Fibroblast of the aortic adventitia (primary cell): ENCODE measurements around the gene BCL2L12. TPM values are rescaled to one million over a fixed set of nuclear protein-coding genes. Genes with fewer than 3 reads are reported as not detected.
"Not testable (repeated sequence)": the region's sequence is repeated elsewhere in the genome, so short reads cannot be mapped to it uniquely, and the experiment has no call there.

ENCODE experiments used
- DNase-seq: peaks from one replicate; pipeline ENCODE4 v3.0.0-alpha.2; 2010; ENCODE audit warnings: low read depth
- H3K4me3 ChIP-seq: 2 replicates; pipeline ENCODE4 v1.5.1; 2011; ENCODE audit warnings: low read depth, mild to moderate bottlenecking, control low read depth, low read length, moderate library complexity
- small RNA-seq: library from RNA; depleted of rRNA; stranded (forward); fragments of <200 nt; gene quantifications from one replicate; pipeline ENCODE3, GENCODE V24; 2012
- total RNA-seq: library from RNA; depleted of rRNA; stranded (reverse); fragments of >200 nt; gene quantifications from 2 replicates; pipeline ENCODE4 v1.2.3, GENCODE V29; 2012; ENCODE audit warnings: low replicate concordance
- TF ChIP-seq, protein P1 (sequence below): IDR thresholded peaks from 2 replicates; pipeline ENCODE4 v1.5.1; 2011; ENCODE audit warnings: mild to moderate bottlenecking, low read length, control low read depth, inconsistent platforms; ENCODE audit not compliant: insufficient read depth

BCL2L12 gene
- total RNA-seq, 1 donor: 6.1 TPM

DNA sequence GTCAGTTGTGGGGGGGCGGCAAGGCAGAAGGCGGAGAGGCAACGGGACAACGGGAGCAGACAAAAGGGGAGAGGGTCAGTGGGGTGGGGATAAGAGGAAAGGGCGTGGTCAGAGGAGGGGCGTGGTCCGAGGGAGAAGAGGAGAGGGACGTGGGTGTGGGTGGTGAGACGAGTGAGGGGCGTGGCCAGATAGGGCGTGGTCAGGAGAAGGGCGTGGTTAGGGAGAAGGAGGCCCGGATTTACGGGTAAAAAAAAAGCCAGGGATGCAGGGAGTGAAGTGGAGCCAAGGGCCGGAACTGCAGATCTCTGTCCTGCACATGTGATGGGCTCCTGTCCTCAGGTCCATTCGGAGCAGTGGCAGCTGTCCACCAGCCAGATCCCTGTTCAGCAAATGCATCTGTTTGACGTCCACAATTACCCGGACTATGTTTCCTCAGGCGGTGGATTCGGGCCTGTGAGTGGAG is 46.7 kb downstream of the BCL2L12 start:
- peak; percentile 56 for DNase-seq
- TF ChIP-seq, protein P1, sequence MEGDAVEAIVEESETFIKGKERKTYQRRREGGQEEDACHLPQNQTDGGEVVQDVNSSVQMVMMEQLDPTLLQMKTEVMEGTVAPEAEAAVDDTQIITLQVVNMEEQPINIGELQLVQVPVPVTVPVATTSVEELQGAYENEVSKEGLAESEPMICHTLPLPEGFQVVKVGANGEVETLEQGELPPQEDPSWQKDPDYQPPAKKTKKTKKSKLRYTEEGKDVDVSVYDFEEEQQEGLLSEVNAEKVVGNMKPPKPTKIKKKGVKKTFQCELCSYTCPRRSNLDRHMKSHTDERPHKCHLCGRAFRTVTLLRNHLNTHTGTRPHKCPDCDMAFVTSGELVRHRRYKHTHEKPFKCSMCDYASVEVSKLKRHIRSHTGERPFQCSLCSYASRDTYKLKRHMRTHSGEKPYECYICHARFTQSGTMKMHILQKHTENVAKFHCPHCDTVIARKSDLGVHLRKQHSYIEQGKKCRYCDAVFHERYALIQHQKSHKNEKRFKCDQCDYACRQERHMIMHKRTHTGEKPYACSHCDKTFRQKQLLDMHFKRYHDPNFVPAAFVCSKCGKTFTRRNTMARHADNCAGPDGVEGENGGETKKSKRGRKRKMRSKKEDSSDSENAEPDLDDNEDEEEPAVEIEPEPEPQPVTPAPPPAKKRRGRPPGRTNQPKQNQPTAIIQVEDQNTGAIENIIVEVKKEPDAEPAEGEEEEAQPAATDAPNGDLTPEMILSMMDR: no peak
- no peak overlapping the region for H3K4me3 ChIP-seq

DNA sequence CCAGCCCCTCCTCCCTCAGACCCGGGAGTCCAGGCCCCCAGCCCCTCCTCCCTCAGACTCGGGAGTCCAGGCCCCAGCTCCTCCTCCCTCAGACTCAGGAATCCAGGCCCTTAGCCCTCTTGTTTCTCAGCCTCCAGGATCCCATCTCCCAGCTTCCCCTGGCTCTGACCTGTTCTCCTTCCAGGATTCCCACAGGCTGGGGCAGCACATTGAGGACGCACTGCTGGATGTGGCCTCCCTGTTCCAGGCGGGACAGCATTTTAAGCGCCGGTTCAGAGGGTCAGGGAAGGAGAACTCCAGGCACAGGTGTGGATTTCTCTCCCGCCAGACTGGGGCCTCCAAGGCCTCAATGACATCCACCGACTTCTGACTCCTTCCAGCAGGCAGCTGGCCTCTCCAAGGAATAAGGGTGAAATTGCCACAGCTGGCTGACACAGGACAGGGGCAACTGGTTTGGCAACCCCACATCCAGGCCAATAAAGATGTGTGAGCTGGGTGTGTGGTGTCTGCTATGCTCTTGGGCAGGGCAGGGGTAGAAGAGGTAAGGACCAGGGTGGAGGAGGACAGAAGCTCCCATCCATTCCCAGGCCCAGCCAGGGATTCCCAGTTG is 47.6 kb downstream of the BCL2L12 start:
- DNase-seq: no peak

DNA sequence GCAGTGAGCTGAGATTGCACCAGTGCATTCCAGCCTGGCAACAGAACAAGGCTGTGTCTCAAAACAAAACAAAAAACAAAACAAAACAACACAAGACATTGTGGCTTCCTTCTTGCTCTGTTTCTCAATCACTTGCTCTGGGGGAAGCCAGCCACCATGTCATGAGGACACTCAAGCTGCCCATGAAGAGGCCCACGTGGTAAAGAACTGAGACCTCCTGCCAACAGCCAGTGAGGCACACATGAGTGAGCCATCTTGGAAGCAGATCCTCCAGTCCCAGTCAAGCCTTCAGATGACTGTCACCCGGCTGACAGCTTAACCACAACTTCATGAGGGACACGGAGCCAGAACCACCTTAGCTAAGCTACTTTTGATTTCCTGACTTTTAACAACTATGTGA is 50.4 kb downstream of the BCL2L12 start:
- TF ChIP-seq, protein P1: no peak
- DNase-seq: no peak

More for the DNA sequence above, 47.6 kb downstream of the BCL2L12 start:
- no peak overlapping the region for H3K4me3 ChIP-seq
- TF ChIP-seq, protein P1: no peak

DNA sequence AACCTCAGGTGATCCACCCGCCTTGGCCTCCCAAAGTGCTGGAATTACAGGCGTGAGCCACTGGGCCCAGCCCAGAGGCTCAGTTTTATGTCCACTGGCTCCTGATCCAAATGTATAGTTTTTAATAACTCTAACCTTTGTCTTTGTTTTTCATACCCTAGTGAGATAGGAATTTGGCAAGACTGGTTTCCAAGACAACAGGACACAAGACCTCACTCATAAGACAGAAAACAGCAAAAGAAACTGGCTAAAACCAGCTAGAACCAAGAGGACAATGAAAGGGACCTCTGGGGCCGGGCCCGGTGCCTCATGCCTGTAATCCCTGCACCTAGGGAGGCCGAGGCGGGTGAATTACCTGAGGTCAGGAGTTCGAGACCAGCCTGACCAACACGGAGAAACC is 52.8 kb downstream of the BCL2L12 start:
- TF ChIP-seq, protein P1: no peak
- H3K4me3 ChIP-seq: no peak overlapping the region
- DNase-seq: peak; percentile 34

More for the DNA sequence above, 50.4 kb downstream of the BCL2L12 start:
- no peak overlapping the region for H3K4me3 ChIP-seq

- TF ChIP-seq, protein P1: no peak
- H3K4me3 ChIP-seq: no peak overlapping the region
- DNase-seq: no peak
These were observed 53.3 kb downstream of the BCL2L12 start for GRCh38 chr19:49718991-49719390.

DNA sequence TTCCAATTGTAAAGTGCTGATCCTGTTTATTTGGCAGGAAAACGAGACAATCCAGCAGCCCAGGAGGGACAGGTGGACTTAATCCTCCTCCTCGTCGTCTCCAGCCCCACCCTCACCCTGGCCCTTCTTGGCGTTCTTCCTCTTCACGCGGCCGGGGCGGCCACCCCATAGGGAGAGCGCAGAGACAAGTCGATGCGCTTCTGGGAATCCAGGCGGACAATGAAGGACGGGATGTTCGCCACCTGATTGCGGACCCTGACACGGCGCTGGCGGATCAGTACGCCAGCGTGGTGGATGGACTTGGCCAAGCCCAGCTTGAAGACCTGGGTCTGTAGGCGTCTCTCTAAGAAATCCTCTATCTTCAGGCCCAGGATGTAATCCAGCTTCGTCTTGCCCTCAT is 53.7 kb downstream of the BCL2L12 start:
- not testable (repeated sequence) for DNase-seq, H3K4me3 ChIP-seq

Small RNA genes lying within 50 kb of the gene (small RNA-seq; reads per million reads assigned to genes)
- gene MIR5088: not detected

Other genes with a start within 250 kb of the BCL2L12 start
- not detected in 2 replicates for gene PTH2, start 242.5 kb upstream of the BCL2L12 start, total RNA-seq
- gene GFY, start 240.5 kb upstream of the BCL2L12 start, total RNA-seq: not detected in 2 replicates
- gene SLC17A7, start 224.4 kb upstream of the BCL2L12 start, total RNA-seq: 0.49 TPM in 1 of 2 replicates, not detected in the other
- 80.6 and 151 TPM in 2 replicates for gene PIH1D1, start 214.1 kb upstream of the BCL2L12 start, total RNA-seq
- 25.0 and 29.6 TPM in 2 replicates for gene ALDH16A1, start 212.7 kb upstream of the BCL2L12 start, total RNA-seq
- 3.7 and 5.4 TPM in 2 replicates for gene FLT3LG, start 191.7 kb upstream of the BCL2L12 start, total RNA-seq
- gene RPL13A, start 178.3 kb upstream of the BCL2L12 start, total RNA-seq: 2,039 and 2,642 TPM in 2 replicates
- 2,258 and 4,425 TPM in 2 replicates for gene RPS11, start 169.5 kb upstream of the BCL2L12 start, total RNA-seq
- 73.8 and 132 TPM in 2 replicates for gene FCGRT, start 153.3 kb upstream of the BCL2L12 start, total RNA-seq
- gene RCN3, start 137.9 kb upstream of the BCL2L12 start, total RNA-seq: 121 and 181 TPM in 2 replicates
- 35.7 and 46.9 TPM in 2 replicates for gene NOSIP, start 85.4 kb upstream of the BCL2L12 start, total RNA-seq
- 0.27 and 0.57 TPM in 2 replicates for gene PRRG2, start 84.6 kb upstream of the BCL2L12 start, total RNA-seq
- 3.2 and 3.7 TPM in 2 replicates for gene PRR12, start 74.8 kb upstream of the BCL2L12 start, total RNA-seq
- 13.7 and 52.4 TPM in 2 replicates for gene RRAS, start 25.8 kb upstream of the BCL2L12 start, total RNA-seq
- 16.9 and 41.1 TPM in 2 replicates for gene SCAF1, start 23.7 kb upstream of the BCL2L12 start, total RNA-seq
- gene IRF3, start 76 bp upstream of the BCL2L12 start, total RNA-seq: 33.3 and 106 TPM in 2 replicates
- gene PRMT1, start 11.3 kb downstream of the BCL2L12 start, total RNA-seq: 32.5 and 164 TPM in 2 replicates
- gene ADM5, start 23.7 kb downstream of the BCL2L12 start, total RNA-seq: 0.33 and 0.63 TPM in 2 replicates
- gene CPT1C, start 25.2 kb downstream of the BCL2L12 start, total RNA-seq: 23.4 and 39.4 TPM in 2 replicates
- gene TSKS, start 97.4 kb downstream of the BCL2L12 start, total RNA-seq: 0.57 and 1.4 TPM in 2 replicates
- 85.6 and 115 TPM in 2 replicates for gene AP2A1, start 101.1 kb downstream of the BCL2L12 start, total RNA-seq
- 23.5 and 27.5 TPM in 2 replicates for gene FUZ, start 147.4 kb downstream of the BCL2L12 start, total RNA-seq
- gene MED25, start 152.4 kb downstream of the BCL2L12 start, total RNA-seq: 19.4 and 21.7 TPM in 2 replicates
- gene PTOV1, start 185.2 kb downstream of the BCL2L12 start, total RNA-seq: 46.2 and 51.2 TPM in 2 replicates
- gene PNKP, start 201.6 kb downstream of the BCL2L12 start, total RNA-seq: 42.3 and 58.3 TPM in 2 replicates
- gene AKT1S1, start 211.4 kb downstream of the BCL2L12 start, total RNA-seq: 14.4 and 20.6 TPM in 2 replicates
- 16.3 and 17.1 TPM in 2 replicates for gene TBC1D17, start 211.8 kb downstream of the BCL2L12 start, total RNA-seq
- gene IL4I1, start 231.0 kb downstream of the BCL2L12 start, total RNA-seq: 1.1 TPM in 1 of 2 replicates, not detected in the other